Measurements from ENCODE around the gene EFCAB11.

EFCAB11 gene

GRCh38 chr14:89775151-89775550 lies 179.4 kb downstream of the EFCAB11 start:
- no peak for DNase-seq (ENCODE audit: low read depth in 2 of 2)
- no peak overlapping the region for H3K4me3 ChIP-seq (replicated peaks in 1 of 2; ENCODE audit: low read depth in 2 of 2, low read length in 2 of 2)
- no peak for TF ChIP-seq CTCF (IDR thresholded peaks at IDR 0.05; ENCODE audit: low read depth, low read length)

- TF ChIP-seq CTCF (IDR thresholded peaks at IDR 0.05; ENCODE audit: low read depth, low read length), result no peak
- DNase-seq (ENCODE audit: low read depth in 2 of 2), result peak; percentile 25 to 31
- H3K4me3 ChIP-seq (replicated peaks in 1 of 2; ENCODE audit: low read depth in 2 of 2, low read length in 2 of 2), result no peak overlapping the region
Measured at GRCh38 chr14:89773644-89774316, 180.8 kb downstream of the EFCAB11 start.

GRCh38 chr14:89773151-89773550 lies 181.4 kb downstream of the EFCAB11 start:
- no peak overlapping the region for H3K4me3 ChIP-seq (replicated peaks in 1 of 2; ENCODE audit: low read depth in 2 of 2, low read length in 2 of 2)
- no peak for TF ChIP-seq CTCF (IDR thresholded peaks at IDR 0.05; ENCODE audit: low read depth, low read length)
- no peak for DNase-seq (ENCODE audit: low read depth in 2 of 2)

GRCh38 chr14:89771251-89771650 lies 183.3 kb downstream of the EFCAB11 start:
- no peak overlapping the region for H3K4me3 ChIP-seq (replicated peaks in 1 of 2; ENCODE audit: low read depth in 2 of 2, low read length in 2 of 2)
- TF ChIP-seq CTCF (IDR thresholded peaks at IDR 0.05; ENCODE audit: low read depth, low read length), result no peak
- peak; percentile 32 to 52 for DNase-seq (ENCODE audit: low read depth in 2 of 2)

GRCh38 chr14:89767861-89768268 lies 186.7 kb downstream of the EFCAB11 start:
- no peak overlapping the region for H3K4me3 ChIP-seq (replicated peaks in 1 of 2; ENCODE audit: low read depth in 2 of 2, low read length in 2 of 2)
- TF ChIP-seq CTCF (IDR thresholded peaks at IDR 0.05; ENCODE audit: low read depth, low read length), result peak; percentile 82

GRCh38 chr14:89767131-89767530 lies 187.4 kb downstream of the EFCAB11 start:
- H3K4me3 ChIP-seq (replicated peaks in 1 of 2; ENCODE audit: low read depth in 2 of 2, low read length in 2 of 2), result no peak overlapping the region
- no peak for DNase-seq (ENCODE audit: low read depth in 2 of 2)
- no peak for TF ChIP-seq CTCF (IDR thresholded peaks at IDR 0.05; ENCODE audit: low read depth, low read length)

More at GRCh38 chr14:89767861-89768268, 186.7 kb downstream of the EFCAB11 start:
- peak; percentile 73 to 78 for DNase-seq (ENCODE audit: low read depth in 2 of 2)

- DNase-seq (ENCODE audit: low read depth in 2 of 2), result no peak
- no peak for TF ChIP-seq CTCF (IDR thresholded peaks at IDR 0.05; ENCODE audit: low read depth, low read length)
Measured at GRCh38 chr14:89765346-89765745, 189.2 kb downstream of the EFCAB11 start.

More at GRCh38 chr14:89765346-89765745, 189.2 kb downstream of the EFCAB11 start:
- H3K4me3 ChIP-seq (replicated peaks in 1 of 2; ENCODE audit: low read depth in 2 of 2, low read length in 2 of 2), result no peak overlapping the region
